NCI-H510A (cell line): ENCODE data around the gene EEF2K.
A peak's percentile ranks its signal among the peaks of the same experiment; 100 is the strongest.
"Not testable (repeated sequence)": the region's sequence is repeated elsewhere in the genome, so short reads cannot be mapped to it uniquely, and the experiment has no call there.

ENCODE experiments used
- DNase-seq: peaks from one replicate; lab custom pipeline; 2025; lab: John Stamatoyannopoulos, UW

Gene EEF2K

GRCh38 chr16:22190081-22190775 lies 15.8 kb upstream of the EEF2K start:
- DNase-seq, result peak; percentile 97

- DNase-seq, result peak; percentile 99
Measured at GRCh38 chr16:22190776-22191531, 15.1 kb upstream of the EEF2K start.

GRCh38 chr16:22191532-22192260 lies 14.4 kb upstream of the EEF2K start:
- no peak for DNase-seq

- peak; percentile 50 for DNase-seq
Measured at GRCh38 chr16:22192261-22193062, 13.6 kb upstream of the EEF2K start.

GRCh38 chr16:22193063-22193411 lies 13.0 kb upstream of the EEF2K start:
- DNase-seq, result no peak

GRCh38 chr16:22194707-22195444 lies 11.2 kb upstream of the EEF2K start:
- no peak for DNase-seq

- DNase-seq, result no peak
Measured at GRCh38 chr16:22195445-22195694, 10.7 kb upstream of the EEF2K start.

GRCh38 chr16:22195695-22196558 lies 10.2 kb upstream of the EEF2K start:
- peak; percentile 71 for DNase-seq

- DNase-seq, result not testable (repeated sequence)
Measured at GRCh38 chr16:22196559-22197168, 9.4 kb upstream of the EEF2K start.

GRCh38 chr16:22198547-22199293 lies 7.4 kb upstream of the EEF2K start:
- DNase-seq, result no peak

GRCh38 chr16:22202261-22202637 lies 3.8 kb upstream of the EEF2K start:
- DNase-seq, result no peak

- DNase-seq, result no peak
Measured at GRCh38 chr16:22203091-22203490, 3.0 kb upstream of the EEF2K start.

GRCh38 chr16:22204091-22204655 lies 1.9 kb upstream of the EEF2K start:
- DNase-seq, result no peak

- DNase-seq, result no peak
Measured at GRCh38 chr16:22205577-22206012, 483 bp upstream of the EEF2K start.

GRCh38 chr16:22206842-22207714 lies 1.0 kb downstream of the EEF2K start:
- no peak for DNase-seq

GRCh38 chr16:22207715-22208360 lies 1.8 kb downstream of the EEF2K start:
- DNase-seq, result no peak

GRCh38 chr16:22210285-22210684 lies 4.2 kb downstream of the EEF2K start:
- no peak for DNase-seq

- DNase-seq, result no peak
Measured at GRCh38 chr16:22210854-22211253, 4.8 kb downstream of the EEF2K start.
